ENCODE data around the gene DGKE.

Gene DGKE

DNA sequence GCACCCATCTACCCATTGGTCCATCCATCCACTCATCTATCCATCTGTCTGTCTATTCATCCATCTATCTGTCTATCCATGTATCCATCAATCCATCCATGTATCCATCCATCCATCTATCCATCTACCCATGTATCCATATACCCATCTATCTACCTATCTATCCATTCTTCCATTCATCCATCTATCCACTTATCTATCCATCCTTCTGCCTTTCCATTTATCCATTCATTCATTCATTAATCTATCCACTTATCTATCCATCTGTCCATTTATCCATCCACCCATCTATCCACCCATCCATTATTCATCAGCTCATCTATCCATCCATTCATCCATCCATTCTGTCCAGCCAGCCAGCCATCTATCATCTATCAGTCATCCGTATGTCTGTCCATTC, 58.4 kb downstream of the DGKE start:
- no peak for DNase-seq

DNA sequence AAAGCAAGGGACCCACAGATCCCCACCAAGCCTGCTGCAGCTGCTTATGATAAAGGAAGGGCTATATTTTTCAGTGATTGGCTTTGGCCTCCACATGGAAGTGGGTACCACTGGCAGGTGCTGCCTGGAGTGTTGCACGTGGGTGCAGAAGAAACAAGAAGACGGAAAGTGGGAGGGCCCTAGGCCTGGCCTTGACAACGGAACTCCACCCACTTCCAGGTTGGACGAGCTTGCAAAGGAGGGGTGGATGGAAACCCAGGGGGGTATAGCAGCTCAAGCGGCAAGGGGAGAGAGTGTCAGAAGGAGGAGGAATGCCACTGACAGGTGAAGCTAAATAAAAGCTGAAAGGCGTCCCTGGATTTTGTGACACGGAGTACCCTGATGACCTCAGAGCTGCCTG, 59.6 kb downstream of the DGKE start:
- no peak for DNase-seq

DNA sequence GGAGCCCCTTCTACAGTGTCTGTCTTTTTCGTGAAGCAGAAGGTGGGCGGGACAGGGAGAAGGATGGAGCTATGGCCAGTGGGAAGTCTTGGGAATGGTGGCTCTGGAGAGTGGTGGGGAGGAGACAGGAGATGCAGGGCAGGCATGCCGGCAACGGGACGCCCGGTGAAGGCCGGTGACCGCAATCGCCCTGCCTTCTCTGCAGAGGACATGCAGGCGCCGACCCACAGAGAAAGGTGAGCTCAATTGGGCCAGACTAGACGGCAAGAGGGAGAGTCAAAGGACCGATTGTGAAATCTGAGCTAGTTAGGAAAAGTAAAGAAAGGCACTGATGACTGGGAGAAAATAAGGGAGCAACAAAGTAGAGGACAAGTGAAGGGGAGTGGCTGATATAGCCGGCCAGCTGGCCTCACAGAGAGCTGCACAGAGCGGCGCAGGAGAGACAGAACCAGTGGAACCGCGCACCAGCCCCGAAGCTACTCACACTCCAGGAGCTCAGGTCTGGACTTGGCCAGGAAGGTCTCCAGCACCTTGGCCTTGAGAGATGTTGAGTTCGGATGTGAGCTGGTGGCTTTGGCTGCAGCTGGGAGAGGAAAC, 61.0 kb downstream of the DGKE start:
- no peak for DNase-seq

DNA sequence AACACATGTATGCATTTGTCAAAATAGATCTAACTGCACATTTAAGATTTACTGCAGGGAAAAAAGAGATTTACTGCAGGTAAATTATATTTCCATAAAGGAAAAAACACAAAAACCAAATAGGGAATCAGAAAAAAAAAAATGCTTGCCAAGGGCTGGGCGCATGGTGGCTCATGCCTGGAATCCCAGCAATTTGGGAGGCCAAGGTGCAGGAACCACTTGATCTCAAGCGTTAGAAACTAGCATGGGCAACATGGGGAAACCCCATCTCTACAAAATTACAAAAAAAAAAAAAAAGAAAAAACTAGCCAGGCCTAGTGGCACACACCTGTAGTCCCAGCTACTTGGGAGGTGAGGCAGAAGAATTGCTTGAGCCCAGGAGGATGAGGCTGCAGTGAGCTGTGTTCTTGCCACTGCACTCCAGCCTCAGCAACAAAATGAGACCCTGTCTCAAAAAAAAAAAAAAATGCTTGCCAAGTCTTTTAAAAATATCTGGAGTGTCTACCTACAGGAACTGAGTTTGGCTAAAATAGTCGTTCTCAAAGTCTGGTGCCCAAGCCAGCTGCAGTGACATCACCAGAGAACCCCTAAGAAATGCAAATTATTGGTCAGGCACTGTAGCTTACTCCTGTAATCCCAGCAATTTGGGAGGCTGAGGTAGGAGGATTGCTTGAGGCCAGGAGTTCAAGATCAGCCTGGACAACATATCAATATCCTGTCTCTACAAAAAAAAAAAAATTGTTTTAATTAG, 62.4 kb downstream of the DGKE start:
- DNase-seq, result no peak

DNA sequence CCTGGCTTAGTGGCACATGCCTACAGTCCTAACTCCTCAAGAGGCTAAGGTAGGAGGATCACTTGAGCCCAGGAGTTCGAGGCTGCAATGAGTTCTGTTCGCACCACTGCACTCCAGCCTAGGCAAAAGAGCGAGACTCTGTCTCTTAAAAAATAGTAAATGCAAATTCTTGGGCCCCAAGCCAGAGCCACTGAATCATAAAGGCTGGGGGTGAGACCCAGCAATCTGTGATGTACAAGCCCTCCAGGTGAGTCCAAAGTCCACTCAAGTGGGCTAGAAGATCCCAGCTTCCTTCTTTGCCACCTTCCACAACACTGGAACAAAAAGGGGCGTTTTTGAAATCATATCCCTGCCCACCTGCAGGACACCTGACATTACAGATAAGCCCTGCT, 63.0 kb downstream of the DGKE start:
- DNase-seq, result no peak

DNA sequence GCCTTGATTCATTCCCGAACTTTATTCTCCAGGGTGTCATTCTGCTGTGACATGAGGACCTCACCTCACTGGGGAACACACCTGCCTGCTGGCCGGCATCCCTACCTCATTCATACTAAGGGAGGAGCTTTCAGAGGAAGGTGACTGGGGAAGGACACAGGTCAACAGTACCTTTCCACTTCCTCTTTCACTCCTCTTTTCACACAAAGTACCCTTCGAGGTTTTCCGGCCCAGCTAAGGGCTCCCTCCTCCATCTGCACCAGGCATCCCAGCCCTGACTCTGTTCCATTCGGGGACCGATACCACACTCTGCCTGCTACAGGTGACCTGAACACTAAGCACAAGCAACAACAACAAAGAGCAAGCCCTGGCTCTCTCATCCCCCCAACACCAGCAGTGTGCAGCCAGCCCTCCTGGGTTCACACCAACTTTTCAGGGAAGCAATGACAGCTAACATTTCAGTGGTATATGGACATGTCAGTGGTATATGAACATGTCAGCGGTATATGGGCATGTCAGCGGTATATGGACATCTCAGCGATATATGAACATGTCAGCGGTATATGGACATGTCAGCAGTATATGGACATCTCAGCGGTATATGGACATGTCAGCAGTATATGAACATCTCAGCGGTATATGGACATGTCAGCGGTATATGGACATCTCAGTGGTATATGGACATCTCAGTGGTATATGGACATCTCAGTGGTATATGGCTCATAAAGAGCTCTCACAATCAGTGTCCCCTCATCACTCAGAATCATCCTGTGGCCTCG, 63.9 kb downstream of the DGKE start:
- no peak for DNase-seq

DNA sequence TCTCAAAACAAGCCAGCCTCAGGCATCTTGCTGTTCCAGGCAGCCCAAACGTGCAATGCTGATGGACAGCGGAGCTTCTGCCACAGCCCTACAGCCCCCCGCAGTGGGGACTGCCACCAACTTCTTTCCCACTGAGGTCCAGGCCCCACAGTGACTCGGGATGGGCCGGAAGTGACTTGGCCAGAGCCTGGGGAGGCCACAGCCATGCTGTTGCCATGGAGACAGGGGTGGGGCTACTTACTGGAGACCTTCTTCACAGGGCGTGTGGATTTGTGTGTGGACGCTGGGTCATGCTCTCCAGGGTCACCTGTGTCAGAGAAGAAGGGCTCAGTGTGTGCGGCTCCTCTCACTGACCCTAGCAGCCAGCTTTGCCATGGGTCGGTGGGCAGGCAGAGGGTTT, 64.9 kb downstream of the DGKE start:
- DNase-seq, result no peak

DNA sequence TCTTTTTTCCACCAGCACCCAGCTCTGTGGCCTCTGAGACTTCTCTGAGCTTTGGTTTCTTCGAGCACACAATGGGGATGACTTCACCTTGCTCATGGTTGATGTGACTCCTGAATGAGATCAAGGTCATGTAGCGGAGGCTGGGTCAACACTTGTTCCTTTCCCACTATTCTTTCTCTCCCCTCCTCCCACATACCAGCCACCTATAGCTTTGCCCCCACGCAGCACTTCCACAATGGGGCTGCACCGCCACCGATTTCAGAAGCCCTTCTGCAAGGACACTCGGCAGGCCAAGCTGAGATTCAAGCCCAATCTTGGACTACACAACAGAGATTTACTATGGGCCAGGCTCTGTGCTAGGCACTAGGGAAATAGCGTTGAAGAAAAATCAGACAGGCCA, 65.5 kb downstream of the DGKE start:
- no peak for DNase-seq

DNA sequence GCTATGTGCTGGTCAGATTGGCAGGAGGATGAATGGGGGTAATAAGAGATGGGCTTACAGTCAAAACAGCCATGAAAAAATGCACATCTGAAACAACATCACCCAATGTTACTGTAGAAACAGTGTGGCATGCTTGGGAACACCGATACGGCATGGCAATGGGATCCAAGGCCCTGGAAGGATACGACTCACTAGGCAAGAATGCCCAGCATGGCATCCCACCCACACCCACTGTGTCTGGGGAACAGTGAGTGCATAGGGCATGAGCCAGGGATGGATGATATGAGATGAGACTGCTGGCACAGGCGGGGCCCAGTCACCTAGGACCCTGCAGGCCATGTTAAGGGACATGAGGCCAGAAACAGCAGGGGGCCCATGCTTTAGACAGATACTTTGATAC, 68.4 kb downstream of the DGKE start:
- DNase-seq, result no peak

DNA sequence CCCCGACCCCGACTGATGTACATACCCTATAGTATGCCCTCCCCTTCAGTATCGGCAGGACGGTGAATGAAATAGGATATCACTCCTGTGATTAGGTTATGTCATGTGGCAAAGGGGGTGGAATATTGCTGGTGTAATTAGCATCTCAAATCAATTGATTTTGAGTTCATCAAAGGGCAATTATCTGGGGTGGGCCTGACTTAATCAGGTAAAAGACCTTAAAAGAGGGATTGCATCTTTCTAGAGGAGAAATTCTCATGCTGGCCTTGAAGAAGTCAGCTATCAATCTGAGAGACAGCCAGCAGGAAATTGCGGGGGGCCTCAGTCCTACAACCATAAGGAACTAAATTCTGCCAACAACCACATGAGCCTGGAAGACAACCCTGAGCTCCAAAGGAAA, 69.6 kb downstream of the DGKE start:
- DNase-seq, result no peak

DNA sequence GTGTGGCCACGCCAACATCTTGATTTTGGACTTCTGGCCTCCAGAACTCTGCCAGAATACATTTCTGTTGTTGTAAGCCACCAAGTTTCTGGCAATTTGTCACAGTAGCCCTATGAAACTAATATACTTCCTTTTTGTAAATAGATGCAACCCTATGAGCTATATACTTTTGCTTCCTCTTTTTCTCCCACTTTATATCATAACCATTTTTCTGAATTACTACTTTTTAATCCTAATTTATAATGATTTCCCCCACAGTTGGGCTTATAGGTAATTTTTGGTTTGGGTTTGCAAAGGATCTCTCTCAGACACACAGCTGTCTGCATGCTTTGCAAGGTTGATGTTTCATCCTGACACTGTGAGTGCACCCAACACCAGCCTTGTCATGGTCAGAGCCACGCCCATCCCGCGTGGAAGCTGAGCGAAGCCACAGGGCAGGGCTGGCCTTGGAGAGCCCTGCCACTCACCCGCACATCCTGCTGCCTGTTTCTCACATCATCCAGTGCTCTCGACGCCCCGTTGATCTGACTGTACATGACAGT, 74.1 kb downstream of the DGKE start:
- no peak for DNase-seq

DNA sequence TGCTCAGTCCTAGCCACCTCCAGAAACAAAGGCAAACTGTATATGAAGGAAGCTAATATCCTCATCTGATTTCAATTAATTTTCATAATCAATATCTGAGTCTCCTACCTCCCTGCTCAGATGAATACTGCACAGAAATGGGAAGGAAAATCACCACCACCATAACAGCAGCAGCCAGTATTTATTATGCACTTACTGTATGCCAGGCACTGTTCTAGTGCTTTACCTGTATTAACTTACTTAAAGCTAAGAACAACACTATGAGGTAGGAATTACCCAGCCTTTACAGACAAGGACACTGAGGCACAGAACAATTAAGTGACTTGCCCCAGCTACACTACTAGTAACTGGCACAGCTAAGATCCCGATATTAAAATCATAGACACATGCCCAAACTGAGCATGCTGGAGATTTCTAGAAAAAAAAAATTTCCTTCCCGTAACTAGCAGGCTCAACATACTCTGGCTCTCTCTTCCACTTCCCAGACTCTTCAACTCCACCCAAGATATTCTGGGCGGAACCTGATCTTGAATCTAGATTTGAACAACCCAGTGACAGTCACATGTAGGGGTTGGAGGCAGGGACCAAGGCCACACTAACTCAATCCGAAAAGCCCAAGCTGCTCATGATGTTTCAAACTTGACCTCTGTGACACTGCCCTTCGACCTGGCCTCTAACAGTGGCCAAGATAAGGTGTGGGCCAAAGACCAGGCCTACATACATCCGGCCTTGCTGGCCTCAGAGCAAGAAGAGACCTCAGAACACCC, 76.0 kb downstream of the DGKE start:
- DNase-seq, result no peak

DNA sequence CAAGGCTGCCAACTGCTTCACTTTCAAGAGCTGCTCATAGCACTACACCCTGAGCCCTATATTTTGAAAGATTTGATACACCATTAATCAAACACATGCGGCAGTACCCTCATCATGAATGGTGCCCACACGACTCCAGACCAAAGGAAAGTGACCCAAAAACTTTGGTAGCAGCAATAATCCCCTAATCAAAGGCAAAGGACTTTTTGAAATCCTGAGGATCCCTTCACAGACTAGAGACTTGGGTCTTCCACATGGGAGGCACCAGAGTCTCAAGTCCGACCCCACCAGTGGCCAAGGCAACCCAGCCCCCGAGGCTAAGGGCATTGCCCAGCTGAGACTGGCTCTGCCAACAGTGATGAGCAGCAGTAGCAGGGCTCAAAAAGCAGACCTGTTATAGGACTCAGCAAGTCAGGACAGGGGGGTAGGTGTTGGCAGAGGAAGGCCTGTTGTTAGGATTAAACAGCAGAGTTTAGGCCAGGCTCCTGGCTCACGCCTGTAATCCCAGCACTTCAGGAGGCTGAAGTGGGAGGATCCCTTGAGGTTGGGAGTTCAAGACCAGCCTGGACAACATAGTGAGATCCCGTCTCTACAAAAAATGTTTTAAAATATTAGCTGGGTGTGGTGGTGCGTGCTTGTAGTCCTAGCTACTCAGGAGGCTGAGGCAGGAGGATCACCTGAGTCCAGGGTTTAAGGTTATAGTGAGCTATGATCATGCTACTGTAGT, 76.7 kb downstream of the DGKE start:
- DNase-seq, result no peak

DNA sequence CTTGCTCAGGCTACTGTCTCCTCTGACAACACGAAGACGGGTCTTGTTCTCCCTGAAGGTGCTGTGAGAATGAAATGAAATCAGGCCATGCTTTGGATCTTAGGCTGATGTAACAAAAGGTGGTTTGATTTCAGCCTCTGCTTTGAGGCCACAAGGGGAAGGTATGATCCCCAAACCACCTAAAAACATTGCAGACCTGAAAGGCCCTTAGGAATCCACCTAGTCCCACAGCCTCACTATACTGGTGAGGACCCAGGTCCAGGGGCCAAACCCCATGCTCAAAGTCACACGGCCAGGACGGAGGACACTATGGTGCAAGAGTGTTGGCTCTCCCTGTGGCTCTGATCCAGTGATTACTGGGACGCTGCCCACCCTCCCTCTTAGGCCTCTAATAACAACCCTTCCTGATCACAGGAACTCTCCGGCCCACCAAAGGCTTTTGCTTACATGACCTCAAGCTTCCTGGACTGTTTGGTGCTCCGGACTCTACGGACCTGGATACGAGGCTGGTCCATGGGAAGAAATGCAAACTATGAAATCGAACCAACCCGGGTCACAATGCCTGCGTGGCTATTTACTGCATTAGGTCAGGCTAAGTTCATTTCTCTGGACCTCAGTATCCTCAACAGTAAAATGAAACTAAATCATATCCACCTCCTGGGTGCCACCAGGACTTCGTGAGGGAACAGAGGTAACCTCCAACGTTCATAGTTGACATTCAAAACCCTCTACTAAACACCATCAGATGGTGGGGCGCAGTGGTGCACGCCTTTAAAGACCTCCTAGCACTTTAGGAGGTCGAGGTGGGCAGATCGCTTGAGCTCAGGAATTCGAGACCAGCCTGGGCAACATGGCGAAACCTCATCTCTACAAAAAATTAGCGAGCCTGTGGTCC, 78.4 kb downstream of the DGKE start:
- no peak for DNase-seq

DNA sequence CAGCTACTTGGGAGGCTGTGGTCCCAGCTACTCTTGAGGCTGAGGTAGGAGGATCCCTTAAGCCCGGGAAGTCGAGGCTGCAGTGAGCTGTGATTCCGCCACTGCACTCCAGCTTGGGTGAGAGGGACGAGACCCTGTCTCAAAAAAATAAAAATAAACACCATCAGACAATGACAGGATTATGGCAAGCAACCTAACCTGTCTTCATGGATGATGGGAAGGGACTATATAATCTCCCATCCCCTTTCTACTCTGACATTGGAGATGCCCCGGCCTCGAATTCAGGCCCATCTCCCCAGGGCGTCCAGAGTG, 79.0 kb downstream of the DGKE start:
- no peak for DNase-seq

DNA sequence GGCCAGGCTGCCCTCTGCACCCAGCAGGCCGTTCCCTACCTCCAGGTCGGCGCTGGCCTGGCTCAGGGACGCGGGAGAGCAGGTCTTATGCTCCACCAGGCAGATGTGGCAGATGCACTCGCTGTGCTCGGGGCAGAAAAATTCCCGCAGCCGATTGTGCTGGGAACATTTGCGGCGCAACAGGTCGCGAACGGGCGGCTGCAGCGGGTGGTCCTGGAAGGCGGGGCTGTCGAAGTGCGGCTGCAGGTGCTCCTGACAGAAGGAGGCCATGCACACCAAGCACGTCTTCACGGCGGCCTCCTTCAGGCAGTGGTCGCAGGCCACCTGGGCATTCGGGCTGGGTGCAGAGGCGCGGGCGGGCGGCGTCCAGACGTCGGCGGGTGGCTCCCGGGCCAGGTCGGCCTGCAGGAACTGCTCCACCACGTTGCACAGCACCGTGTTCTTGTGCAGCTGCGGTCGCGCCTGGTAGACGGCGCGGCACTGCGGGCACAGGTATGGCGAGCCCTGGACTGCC, 79.5 kb downstream of the DGKE start:
- no peak for DNase-seq

DNA sequence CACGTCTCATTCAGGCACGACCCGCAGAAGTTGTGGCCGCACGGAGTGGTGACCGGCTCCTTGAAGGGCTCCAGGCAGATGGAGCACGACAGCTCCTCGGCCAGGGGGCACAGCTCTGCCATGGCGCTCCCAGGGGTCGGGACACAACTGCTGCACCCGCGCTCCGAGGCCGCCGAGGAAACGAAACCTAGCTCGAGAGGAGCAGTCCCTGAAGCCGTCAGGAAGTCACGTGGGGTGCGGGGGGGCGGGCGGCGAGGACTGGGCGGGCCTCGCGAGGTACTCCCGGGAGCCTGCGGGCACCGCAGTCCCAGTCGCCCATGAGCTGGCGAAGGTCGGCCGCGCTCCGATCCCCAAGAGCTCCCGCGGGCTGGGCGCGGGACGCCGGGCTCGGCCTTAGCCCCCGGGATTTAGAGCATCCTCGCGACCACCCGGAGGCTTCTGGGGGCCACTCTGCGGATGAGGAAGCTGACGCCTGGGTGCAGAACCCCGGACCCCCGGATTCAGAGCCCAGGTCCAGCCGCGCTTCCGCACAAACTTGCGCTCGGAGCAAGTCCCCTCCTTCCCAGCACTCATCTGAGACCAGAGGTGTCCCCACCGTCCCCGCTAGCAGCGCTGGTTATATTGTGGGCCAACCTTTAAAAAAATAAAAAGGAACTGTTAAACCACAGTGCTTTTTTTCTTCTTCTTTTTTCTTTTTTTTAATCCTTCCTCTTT, 80.1 kb downstream of the DGKE start, which contains the start of gene TRIM25:
TSS of gene TRIM25 (minus strand) at position 183 of the 714 bp plus-strand sequence. CDS start at position 122, 61 bp downstream.
- DNase-seq, result peak; percentile 71

DNA sequence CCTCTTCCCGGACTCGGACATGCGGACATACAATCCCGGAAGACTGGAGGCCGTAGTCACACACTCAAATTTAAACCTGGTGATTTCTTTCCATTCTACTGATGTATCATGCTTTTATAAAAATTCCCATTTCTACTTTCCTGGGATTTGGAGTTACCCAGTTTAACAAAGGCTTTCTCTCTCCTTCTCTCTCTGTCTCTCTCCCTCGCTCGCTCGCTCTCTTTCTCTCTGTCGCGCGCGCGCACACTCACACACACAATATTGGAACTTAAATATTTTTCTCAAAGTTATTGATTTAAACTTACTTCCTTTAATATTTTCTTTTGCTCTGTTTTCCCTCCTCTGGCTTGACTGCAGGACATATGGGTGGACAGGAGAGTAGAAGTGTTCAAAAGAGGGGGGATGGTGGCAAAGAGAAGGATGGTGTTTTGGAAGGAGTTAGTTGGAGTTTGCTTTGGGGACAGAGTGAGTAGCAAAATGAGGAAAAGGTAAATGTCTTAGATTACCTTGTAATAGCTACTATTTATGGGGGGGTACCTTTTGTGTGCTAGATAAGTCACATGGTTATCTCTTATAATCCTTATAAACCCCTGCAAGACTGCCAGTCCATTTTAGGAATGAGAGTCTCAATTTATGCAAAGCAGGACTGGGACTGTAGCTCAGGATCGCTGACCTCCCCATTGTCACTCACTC, 80.8 kb downstream of the DGKE start:
- DNase-seq, result peak; percentile 32

DNA sequence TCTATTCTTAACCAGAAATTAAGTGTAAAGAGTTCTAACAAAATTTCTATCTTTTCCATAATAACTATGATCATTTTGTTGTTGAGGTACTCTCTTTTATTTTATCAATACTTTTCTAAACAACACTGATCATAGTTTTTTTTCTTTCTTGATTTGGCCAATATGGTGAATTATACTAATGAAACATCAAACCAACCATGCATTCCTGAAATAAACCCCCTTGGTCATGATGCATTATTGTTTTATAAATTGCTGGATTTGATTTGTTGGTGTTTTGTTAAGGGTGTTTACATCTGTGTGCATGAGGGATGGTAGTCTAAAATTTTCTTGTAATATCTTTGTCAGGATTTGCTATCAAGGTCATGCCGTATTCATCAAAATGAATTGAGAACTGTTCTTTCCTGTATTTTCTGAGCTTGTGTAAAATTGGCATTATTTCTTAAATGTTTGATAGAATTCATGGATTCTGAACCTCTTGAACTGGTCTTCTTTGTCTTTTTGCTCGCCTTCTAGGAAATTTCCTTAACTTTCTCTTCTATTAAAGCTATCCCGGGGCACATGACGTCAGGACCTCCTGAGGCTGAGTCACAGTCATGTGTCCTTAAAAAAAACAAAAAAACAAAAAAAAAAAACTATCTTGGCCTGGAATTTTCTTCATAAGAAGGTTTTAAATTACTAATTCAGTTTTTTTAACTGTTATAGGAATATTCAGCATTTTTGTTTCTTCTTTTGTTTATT, 83.8 kb downstream of the DGKE start:
- no peak for DNase-seq
